Left ventricle myocardium inferior (tissue), 1 donor: ENCODE results near the gene KIAA1217. TPM values are rescaled to one million over a fixed set of nuclear protein-coding genes. Genes with fewer than 3 reads are reported as not detected.
A peak's percentile ranks its signal among the peaks of the same experiment; 100 is the strongest.

Source experiments
- DNase-seq: peaks from one replicate; pipeline ENCODE4 v3.0.0-alpha.2; 2020
- H3K27ac ChIP-seq: fragments of 200-600 bp; replicated peaks from 2 replicates; pipeline ENCODE4 v1.8.0; 2021
- H3K27me3 ChIP-seq: fragments of 200-600 bp; 2 replicates; pipeline ENCODE4 v1.8.0; 2021; ENCODE audit warnings: low read depth
- H3K36me3 ChIP-seq: fragments of 200-600 bp; 2 replicates; pipeline ENCODE4 v1.8.0; 2021
- H3K4me1 ChIP-seq: fragments of 200-600 bp; 2 replicates; pipeline ENCODE4 v1.8.0; 2021
- H3K4me3 ChIP-seq: fragments of 200-600 bp; 2 replicates; pipeline ENCODE4 v1.8.0; 2021; ENCODE audit warnings: mild to moderate bottlenecking, moderate library complexity
- H3K9me3 ChIP-seq: fragments of 200-600 bp; replicated peaks from 2 replicates; pipeline ENCODE4 v1.8.0; 2021
- intact Hi-C: fragments of 100-400 bp; cut with micrococcal nuclease; formaldehyde crosslinking; loops from one replicate; pipeline ENCODE4 v1.11.0; 2022
- total RNA-seq: library from RNA; stranded (reverse); fragmentation: NEBNext Ultra II Directional; extraction: Animal tissue kit (Norgen Biotek cat#: 25700); gene quantifications from one replicate; pipeline ENCODE4 v1.2.1, GENCODE V29; 2021
- TF ChIP-seq, protein P1 (sequence below): fragments of 200-600 bp; IDR thresholded peaks from 2 replicates; pipeline ENCODE4 v1.8.0; 2021; ENCODE audit warnings: antibody characterized with exemption, mild to moderate bottlenecking, borderline replicate concordance
- donor health status: DM: no; HTN: yes; CAD: no; lungs with severe emphysema.

The KIAA1217 gene
- total RNA-seq, 1 donor from 2014 or later: 30.2 TPM

- TF ChIP-seq, protein P1, sequence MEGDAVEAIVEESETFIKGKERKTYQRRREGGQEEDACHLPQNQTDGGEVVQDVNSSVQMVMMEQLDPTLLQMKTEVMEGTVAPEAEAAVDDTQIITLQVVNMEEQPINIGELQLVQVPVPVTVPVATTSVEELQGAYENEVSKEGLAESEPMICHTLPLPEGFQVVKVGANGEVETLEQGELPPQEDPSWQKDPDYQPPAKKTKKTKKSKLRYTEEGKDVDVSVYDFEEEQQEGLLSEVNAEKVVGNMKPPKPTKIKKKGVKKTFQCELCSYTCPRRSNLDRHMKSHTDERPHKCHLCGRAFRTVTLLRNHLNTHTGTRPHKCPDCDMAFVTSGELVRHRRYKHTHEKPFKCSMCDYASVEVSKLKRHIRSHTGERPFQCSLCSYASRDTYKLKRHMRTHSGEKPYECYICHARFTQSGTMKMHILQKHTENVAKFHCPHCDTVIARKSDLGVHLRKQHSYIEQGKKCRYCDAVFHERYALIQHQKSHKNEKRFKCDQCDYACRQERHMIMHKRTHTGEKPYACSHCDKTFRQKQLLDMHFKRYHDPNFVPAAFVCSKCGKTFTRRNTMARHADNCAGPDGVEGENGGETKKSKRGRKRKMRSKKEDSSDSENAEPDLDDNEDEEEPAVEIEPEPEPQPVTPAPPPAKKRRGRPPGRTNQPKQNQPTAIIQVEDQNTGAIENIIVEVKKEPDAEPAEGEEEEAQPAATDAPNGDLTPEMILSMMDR: no peak
- Histone ChIP-seq H3K9me3 (no peaks in the 10 kb centered on the region), H3K4me1 (no peaks in the 10 kb centered on the region), H3K27me3 (no peaks in the 10 kb centered on the region), H3K27ac (no peak overlapping the region), H3K36me3 (peaks cover 78% of the 10 kb centered on the region), H3K4me3 (no peak overlapping the region)
- intact Hi-C loops: no loop called here
- DNase-seq: no peak
Observed at GRCh38 chr10:24545585-24545984, 336.6 kb downstream of the KIAA1217 start.

- TF ChIP-seq, protein P1: no peak
- peaks cover 27% of the 10 kb centered on the region for H3K36me3 ChIP-seq
- H3K27ac ChIP-seq: no peak overlapping the region
- H3K9me3 ChIP-seq: no peaks in the 10 kb centered on the region
- intact Hi-C loops: no loop called here
- no peak for DNase-seq
- H3K4me1 ChIP-seq: no peaks in the 10 kb centered on the region
- H3K27me3 ChIP-seq: no peaks in the 10 kb centered on the region
- no peak overlapping the region for H3K4me3 ChIP-seq
Observed at GRCh38 chr10:24550680-24551079, 341.7 kb downstream of the KIAA1217 start.

- intact Hi-C loops: no loop called here
- Histone ChIP-seq H3K9me3 (no peaks in the 10 kb centered on the region), H3K27ac (no peak overlapping the region), H3K4me1 (no peaks in the 10 kb centered on the region), H3K27me3 (no peaks in the 10 kb centered on the region), H3K4me3 (no peak overlapping the region), H3K36me3 (peaks cover 22% of the 10 kb centered on the region)
- no peak for DNase-seq
- TF ChIP-seq, protein P1: no peak
Observed at GRCh38 chr10:24551161-24551560, 342.2 kb downstream of the KIAA1217 start.

- Histone ChIP-seq H3K4me3 (no peak overlapping the region), H3K9me3 (no peaks in the 10 kb centered on the region), H3K4me1 (peaks cover 11% of the 10 kb centered on the region), H3K27me3 (no peaks in the 10 kb centered on the region), H3K36me3 (peaks cover 11% of the 10 kb centered on the region), H3K27ac (no peak overlapping the region)
- DNase-seq: no peak
- intact Hi-C loops: no loop called here
- TF ChIP-seq, protein P1: peak; percentile 30
Observed at GRCh38 chr10:24552346-24553016, 343.5 kb downstream of the KIAA1217 start.

- Histone ChIP-seq H3K27me3 (no peaks in the 10 kb centered on the region), H3K9me3 (no peaks in the 10 kb centered on the region), H3K4me3 (no peak overlapping the region), H3K36me3 (peaks cover 5% of the 10 kb centered on the region), H3K27ac (no peak overlapping the region), H3K4me1 (peaks cover 11% of the 10 kb centered on the region)
- intact Hi-C loops: no loop called here
- TF ChIP-seq, protein P1: no peak
- DNase-seq: no peak
Observed at GRCh38 chr10:24553051-24553612, 344.2 kb downstream of the KIAA1217 start.
